Neural progenitor cell (in vitro differentiated cells): ENCODE results near the gene TTC3.

Source experiments
- EZH2 ChIP-seq: fragments of 200-600 bp; sonication (generic); IDR thresholded peaks from 2 replicates; pipeline ENCODE4 v1.6.1; 2017; ENCODE audit warnings: antibody characterized with exemption, mild to moderate bottlenecking, moderate library complexity
- EZH2phosphoT487 ChIP-seq: fragments of 200-600 bp; sonication (generic); IDR thresholded peaks from 2 replicates; pipeline ENCODE4 v1.6.1; 2017; ENCODE audit warnings: antibody characterized with exemption
- TF ChIP-seq, protein P1 (sequence below): fragments of 200-600 bp; sonication (generic); IDR thresholded peaks from 2 replicates; pipeline ENCODE4 v1.5.1; 2017; ENCODE audit warnings: antibody characterized with exemption, mild to moderate bottlenecking

- no peak for TF ChIP-seq EZH2
- TF ChIP-seq, protein P1, sequence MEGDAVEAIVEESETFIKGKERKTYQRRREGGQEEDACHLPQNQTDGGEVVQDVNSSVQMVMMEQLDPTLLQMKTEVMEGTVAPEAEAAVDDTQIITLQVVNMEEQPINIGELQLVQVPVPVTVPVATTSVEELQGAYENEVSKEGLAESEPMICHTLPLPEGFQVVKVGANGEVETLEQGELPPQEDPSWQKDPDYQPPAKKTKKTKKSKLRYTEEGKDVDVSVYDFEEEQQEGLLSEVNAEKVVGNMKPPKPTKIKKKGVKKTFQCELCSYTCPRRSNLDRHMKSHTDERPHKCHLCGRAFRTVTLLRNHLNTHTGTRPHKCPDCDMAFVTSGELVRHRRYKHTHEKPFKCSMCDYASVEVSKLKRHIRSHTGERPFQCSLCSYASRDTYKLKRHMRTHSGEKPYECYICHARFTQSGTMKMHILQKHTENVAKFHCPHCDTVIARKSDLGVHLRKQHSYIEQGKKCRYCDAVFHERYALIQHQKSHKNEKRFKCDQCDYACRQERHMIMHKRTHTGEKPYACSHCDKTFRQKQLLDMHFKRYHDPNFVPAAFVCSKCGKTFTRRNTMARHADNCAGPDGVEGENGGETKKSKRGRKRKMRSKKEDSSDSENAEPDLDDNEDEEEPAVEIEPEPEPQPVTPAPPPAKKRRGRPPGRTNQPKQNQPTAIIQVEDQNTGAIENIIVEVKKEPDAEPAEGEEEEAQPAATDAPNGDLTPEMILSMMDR = no peak
- TF ChIP-seq EZH2phosphoT487 = no peak
These were observed 129.4 kb downstream of the TTC3 start for GRCh38 chr21:37202221-37203110.
